Type B pancreatic cell (in vitro differentiated cells): ENCODE results near the gene TMEM179. TPM values are rescaled to one million over a fixed set of nuclear protein-coding genes. Genes with fewer than 3 reads are reported as not detected.
"Not testable (repeated sequence)": the region's sequence is repeated elsewhere in the genome, so short reads cannot be mapped to it uniquely, and the experiment has no call there.

ENCODE experiments used
- DNase-seq: peaks from one replicate; pipeline ENCODE4 v3.0.0; 2021; ENCODE audit warnings: mixed read lengths; ENCODE audit not compliant: unreplicated experiment; ENCODE audit errors: extremely low spot score
- H3K27ac Mint-ChIP-seq: 2 replicates; pipeline ENCODE4 v1.8.0; 2021; ENCODE audit warnings: mild to moderate bottlenecking, mixed read lengths
- H3K27me3 Mint-ChIP-seq: 2 replicates; pipeline ENCODE4 v1.8.0; 2021; ENCODE audit warnings: mixed read lengths
- H3K36me3 Mint-ChIP-seq: 2 replicates; pipeline ENCODE4 v1.8.0; 2021; ENCODE audit warnings: mixed read lengths
- H3K4me1 Mint-ChIP-seq: one replicate; pipeline ENCODE4 v1.8.0; 2021; ENCODE audit warnings: mixed read lengths; ENCODE audit not compliant: unreplicated experiment
- H3K4me3 Mint-ChIP-seq: 2 replicates; pipeline ENCODE4 v1.8.0; 2021; ENCODE audit warnings: mild to moderate bottlenecking, mixed read lengths
- H3K9me3 Mint-ChIP-seq: 2 replicates; pipeline ENCODE4 v1.8.0; 2021; ENCODE audit warnings: mixed read lengths
- total RNA-seq: library from RNA; stranded (reverse); gene quantifications from 2 replicates; pipeline ENCODE4 v1.2.1, GENCODE V29; 2021; ENCODE audit warnings: low replicate concordance
- TF ChIP-seq, protein P1 (sequence below): fragments of 200-600 bp; sonication (generic); conservative IDR thresholded peaks from 2 replicates; pipeline ENCODE4 v1.5.0; 2021; ENCODE audit warnings: antibody characterized with exemption, mild to moderate bottlenecking

Gene TMEM179
- total RNA-seq, 1 donor from 2014 or later = 9.0 TPM

DNA sequence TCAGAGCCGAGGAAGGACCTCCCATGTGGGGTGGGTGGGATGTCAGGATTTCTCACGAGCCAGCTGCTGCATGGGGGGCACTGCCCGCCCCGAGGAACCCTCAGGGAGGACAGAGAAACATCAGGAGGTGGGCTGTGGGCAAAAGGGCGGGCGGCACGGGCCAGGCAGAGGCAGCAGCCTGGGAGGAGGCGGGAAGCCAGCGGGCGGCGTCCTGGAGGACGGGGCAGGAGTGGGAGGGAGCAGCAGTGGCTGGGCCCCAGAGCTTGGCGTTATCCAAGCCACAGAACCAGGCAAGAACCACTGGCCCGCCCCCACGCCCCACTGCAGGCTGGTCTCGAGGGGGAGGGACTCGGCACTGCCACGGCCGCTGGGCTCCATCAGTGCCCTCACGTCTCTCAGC lies 22.6 kb downstream of the TMEM179 start:
- Mint-ChIP-seq H3K9me3 (no peaks in the 10 kb centered on the region), H3K27me3 (peaks cover 9% of the 10 kb centered on the region), H3K4me1 (peaks cover 14% of the 10 kb centered on the region), H3K27ac (no peak overlapping the region), H3K4me3 (no peak overlapping the region), H3K36me3 (no peaks in the 10 kb centered on the region)
- no peak for DNase-seq
- TF ChIP-seq, protein P1, sequence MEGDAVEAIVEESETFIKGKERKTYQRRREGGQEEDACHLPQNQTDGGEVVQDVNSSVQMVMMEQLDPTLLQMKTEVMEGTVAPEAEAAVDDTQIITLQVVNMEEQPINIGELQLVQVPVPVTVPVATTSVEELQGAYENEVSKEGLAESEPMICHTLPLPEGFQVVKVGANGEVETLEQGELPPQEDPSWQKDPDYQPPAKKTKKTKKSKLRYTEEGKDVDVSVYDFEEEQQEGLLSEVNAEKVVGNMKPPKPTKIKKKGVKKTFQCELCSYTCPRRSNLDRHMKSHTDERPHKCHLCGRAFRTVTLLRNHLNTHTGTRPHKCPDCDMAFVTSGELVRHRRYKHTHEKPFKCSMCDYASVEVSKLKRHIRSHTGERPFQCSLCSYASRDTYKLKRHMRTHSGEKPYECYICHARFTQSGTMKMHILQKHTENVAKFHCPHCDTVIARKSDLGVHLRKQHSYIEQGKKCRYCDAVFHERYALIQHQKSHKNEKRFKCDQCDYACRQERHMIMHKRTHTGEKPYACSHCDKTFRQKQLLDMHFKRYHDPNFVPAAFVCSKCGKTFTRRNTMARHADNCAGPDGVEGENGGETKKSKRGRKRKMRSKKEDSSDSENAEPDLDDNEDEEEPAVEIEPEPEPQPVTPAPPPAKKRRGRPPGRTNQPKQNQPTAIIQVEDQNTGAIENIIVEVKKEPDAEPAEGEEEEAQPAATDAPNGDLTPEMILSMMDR = no peak

DNA sequence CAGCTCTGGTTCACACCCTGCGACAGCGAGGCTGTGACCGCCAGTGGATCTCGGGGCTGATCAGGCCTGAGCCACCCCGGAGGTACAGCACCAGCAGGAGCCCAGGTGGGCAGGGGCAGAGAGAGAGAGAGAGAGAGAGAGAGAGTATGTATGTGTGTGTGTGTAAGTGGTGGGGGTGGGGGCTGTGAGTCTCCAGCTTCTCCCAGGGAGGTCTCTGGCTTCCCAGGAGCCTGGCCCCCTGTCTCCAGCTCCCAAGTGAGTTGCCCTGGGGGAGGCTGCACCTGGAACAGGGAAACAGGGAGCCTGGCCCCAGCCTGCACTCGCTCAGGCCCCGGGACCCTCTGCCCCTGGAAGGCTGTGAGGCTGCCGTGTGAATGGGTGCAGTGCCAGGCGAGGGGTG lies 23.1 kb downstream of the TMEM179 start:
- Mint-ChIP-seq H3K4me3 (no peak overlapping the region), H3K27ac (no peak overlapping the region), H3K4me1 (peaks cover 14% of the 10 kb centered on the region), H3K27me3 (peaks cover 9% of the 10 kb centered on the region), H3K36me3 (no peaks in the 10 kb centered on the region), H3K9me3 (no peaks in the 10 kb centered on the region)
- DNase-seq = no peak
- TF ChIP-seq, protein P1 = no peak

DNA sequence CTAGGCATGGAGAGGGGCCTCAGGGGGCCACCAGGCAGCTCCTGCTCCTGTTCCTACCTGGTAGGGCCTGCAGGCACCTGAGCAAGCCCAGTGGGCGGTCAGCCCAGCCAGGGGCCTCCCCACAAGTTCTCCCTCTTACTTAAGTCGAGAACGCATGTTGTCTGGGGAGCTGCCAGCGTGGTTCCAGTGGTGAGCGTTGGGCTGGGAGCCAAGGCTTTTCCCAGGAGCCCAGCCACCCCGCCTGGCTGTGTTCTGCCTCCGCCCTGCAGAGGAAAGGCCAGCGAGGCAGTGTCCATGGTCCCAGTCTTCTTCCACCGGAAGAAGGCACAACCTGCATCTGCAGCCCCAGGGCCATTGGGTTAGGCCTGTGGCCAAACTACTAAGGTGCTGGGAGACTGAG lies 23.6 kb downstream of the TMEM179 start:
- Mint-ChIP-seq H3K36me3 (no peaks in the 10 kb centered on the region), H3K9me3 (no peaks in the 10 kb centered on the region), H3K4me1 (peaks cover 14% of the 10 kb centered on the region), H3K27me3 (peaks cover 9% of the 10 kb centered on the region), H3K4me3 (no peak overlapping the region), H3K27ac (no peak overlapping the region)
- TF ChIP-seq, protein P1 = no peak
- no peak for DNase-seq

DNA sequence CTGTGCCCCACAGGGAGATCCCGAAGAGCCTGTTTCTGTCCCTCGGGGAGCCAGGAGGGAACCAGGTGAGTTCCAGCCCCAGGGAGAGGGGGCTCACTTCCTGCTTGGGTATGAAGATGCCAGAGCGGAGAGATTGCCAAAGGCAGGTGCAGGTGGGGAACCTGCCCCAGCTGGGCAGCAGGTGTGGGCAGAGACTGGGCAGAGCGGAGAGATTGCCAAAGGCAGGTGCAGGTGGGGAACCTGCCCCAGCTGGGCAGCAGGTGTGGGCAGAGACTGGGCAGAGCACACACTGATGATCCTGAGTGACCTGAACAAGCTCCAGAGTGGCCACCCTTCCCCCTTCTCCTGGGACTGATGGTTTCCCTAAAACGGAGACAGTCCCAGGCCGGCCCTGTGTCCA lies 24.6 kb downstream of the TMEM179 start:
- DNase-seq, H3K4me3 Mint-ChIP-seq, H3K36me3 Mint-ChIP-seq, H3K9me3 Mint-ChIP-seq, H3K27ac Mint-ChIP-seq, H3K27me3 Mint-ChIP-seq: not testable (repeated sequence)
- peaks cover 14% of the 10 kb centered on the region for H3K4me1 Mint-ChIP-seq

DNA sequence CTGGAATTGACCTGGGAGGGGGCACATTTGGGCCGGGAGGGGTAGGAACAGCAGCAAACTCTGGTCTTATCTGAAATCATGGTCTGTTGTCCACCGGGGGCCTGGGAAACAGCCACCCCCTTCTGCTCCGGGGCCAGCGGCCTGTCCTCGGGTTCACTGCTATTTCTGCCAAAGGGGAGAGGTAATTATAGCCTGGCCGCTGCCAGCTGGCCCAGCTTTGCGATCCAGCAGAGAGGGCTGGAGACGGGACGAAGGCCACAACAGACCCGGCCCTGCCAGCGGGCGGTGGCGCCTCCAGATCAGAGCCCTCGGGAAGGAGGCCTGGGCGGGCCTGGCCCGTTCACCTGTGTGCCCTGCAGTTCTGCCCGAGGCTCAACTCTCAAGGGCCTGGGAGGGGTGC lies 25.1 kb downstream of the TMEM179 start, which contains the start of gene C14orf180:
C14orf180 (plus strand) TSS at position 258 of the 400 bp plus-strand sequence. CDS start 6,667 bp downstream, outside the sequence.
- TF ChIP-seq, protein P1 = no peak
- Mint-ChIP-seq H3K36me3 (no peaks in the 10 kb centered on the region), H3K27me3 (peaks cover 4% of the 10 kb centered on the region), H3K4me3 (no peak within 1 kb of the TSS), H3K9me3 (no peaks in the 10 kb centered on the region), H3K4me1 (peaks cover 13% of the 10 kb centered on the region), H3K27ac (no peak within 1 kb of the TSS)
- no peak for DNase-seq

DNA sequence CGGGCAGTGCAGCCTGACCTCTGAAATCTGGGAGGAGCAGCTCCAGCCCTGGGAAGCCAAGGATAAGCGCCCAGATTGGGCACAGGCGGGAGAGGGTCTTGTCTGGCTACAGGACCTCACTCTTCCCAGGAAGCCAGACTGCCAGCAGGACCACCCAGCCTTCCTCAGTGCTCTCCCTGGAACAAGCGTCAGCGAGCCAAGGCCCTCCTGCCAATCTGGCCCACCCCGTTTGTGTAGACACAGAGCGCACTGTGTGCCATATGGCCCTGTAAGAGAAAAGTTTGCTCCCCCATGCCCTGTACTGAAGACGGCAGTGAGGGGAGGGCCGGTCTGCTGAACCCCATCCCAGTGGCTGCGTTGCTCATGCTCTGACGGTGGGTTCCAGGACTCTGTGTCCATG lies 26.3 kb downstream of the TMEM179 start:
- no peaks in the 10 kb centered on the region for H3K27me3 Mint-ChIP-seq
- H3K27ac Mint-ChIP-seq = no peak overlapping the region
- peaks cover 13% of the 10 kb centered on the region for H3K4me1 Mint-ChIP-seq
- H3K4me3 Mint-ChIP-seq = no peak overlapping the region
- no peaks in the 10 kb centered on the region for H3K9me3 Mint-ChIP-seq
- no peak for DNase-seq
- no peaks in the 10 kb centered on the region for H3K36me3 Mint-ChIP-seq
- TF ChIP-seq, protein P1 = no peak
